ENCODE results near the gene MAPKAPK2. TPM values are rescaled to one million over a fixed set of nuclear protein-coding genes. Genes with fewer than 3 reads are reported as not detected.
A peak's percentile ranks its signal among the peaks of the same experiment; 100 is the strongest.

Gene MAPKAPK2
- total and polyA plus RNA-seq, 2 experiments from 2014 or later: 7.5 to 63.3 TPM

GRCh38 chr1:206723805-206724472 lies 39.2 kb downstream of the MAPKAPK2 start:
- WGBS, 2 experiments (ENCODE audit: low coverage in 1 of 2, low lambda C conversion rate in 2 of 2, missing lambda C conversion rate in 2 of 2): 4 to 5% methylated on average over 12 of the region's 12 CpGs
- peak; percentile 92 for DNase-seq
- TF ChIP-seq EZH2phosphoT487 (IDR thresholded peaks at IDR 0.05; ENCODE audit: insufficient read depth, low read depth): no peak
- TF ChIP-seq EZH2 (IDR thresholded peaks at IDR 0.05; ENCODE audit: insufficient read depth, poor library complexity, severe bottlenecking): no peak
- no peaks in the 10 kb centered on the region for H3K9me2 ChIP-seq (ENCODE audit: insufficient read depth)
- H3K36me3 ChIP-seq (ENCODE audit: low read depth): no peaks in the 10 kb centered on the region
- peak overlapping the region; percentile 74 for H3K4me2 ChIP-seq (ENCODE audit: unreplicated experiment)
- no peak overlapping the region for H2AFZ ChIP-seq
- H3K4me1 ChIP-seq (ENCODE audit: insufficient read depth): peaks cover 42% of the 10 kb centered on the region
- peak overlapping the region; percentile 72 for H3K9ac ChIP-seq
- H3K4me3 ChIP-seq: peak overlapping the region; percentile 37
- peak overlapping the region; percentile 94 for H3K27ac ChIP-seq
- no peaks in the 10 kb centered on the region for H3K27me3 ChIP-seq (replicated peaks; ENCODE audit: insufficient read depth)
- H3K79me2 ChIP-seq (ENCODE audit: insufficient read depth): peaks cover 98% of the 10 kb centered on the region
- in situ Hi-C loops (cut with MboI): no loop called here
- peaks cover 26% of the 10 kb centered on the region for H4K20me1 ChIP-seq (ENCODE audit: insufficient read depth)
- no peaks in the 10 kb centered on the region for H3K9me3 ChIP-seq (ENCODE audit: low read depth)
- H3F3A ChIP-seq (ENCODE audit: insufficient read depth): peaks cover 28% of the 10 kb centered on the region

GRCh38 chr1:206725109-206725963 lies 40.6 kb downstream of the MAPKAPK2 start:
- Histone ChIP-seq H3K4me2 (ENCODE audit: unreplicated experiment) (no peak overlapping the region), H3F3A (ENCODE audit: insufficient read depth) (peaks cover 28% of the 10 kb centered on the region), H2AFZ (no peak overlapping the region), H3K4me3 (no peak overlapping the region), H3K4me1 (ENCODE audit: insufficient read depth) (peaks cover 42% of the 10 kb centered on the region), H3K9me2 (ENCODE audit: insufficient read depth) (no peaks in the 10 kb centered on the region), H3K27ac (peak overlapping the region; percentile 94), H3K9me3 (ENCODE audit: low read depth) (no peaks in the 10 kb centered on the region), H4K20me1 (ENCODE audit: insufficient read depth) (peaks cover 26% of the 10 kb centered on the region), H3K27me3 (replicated peaks; ENCODE audit: insufficient read depth) (no peaks in the 10 kb centered on the region), H3K79me2 (ENCODE audit: insufficient read depth) (peaks cover 98% of the 10 kb centered on the region), H3K9ac (no peak overlapping the region), H3K36me3 (ENCODE audit: low read depth) (peaks cover 8% of the 10 kb centered on the region; the same call in 1 of the 2 replicates)
- 72% methylated on average over 9 of the region's 9 CpGs for WGBS, 2 experiments (ENCODE audit: low coverage in 1 of 2, low lambda C conversion rate in 2 of 2, missing lambda C conversion rate in 2 of 2)
- in situ Hi-C loops (cut with MboI): no loop called here
- no peak for TF ChIP-seq EZH2 (IDR thresholded peaks at IDR 0.05; ENCODE audit: insufficient read depth, poor library complexity, severe bottlenecking)
- TF ChIP-seq EZH2phosphoT487 (IDR thresholded peaks at IDR 0.05; ENCODE audit: insufficient read depth, low read depth): no peak
- peak; percentile 72 for DNase-seq

- Histone ChIP-seq H3K9me3 (ENCODE audit: low read depth) (no peaks in the 10 kb centered on the region), H3K36me3 (ENCODE audit: low read depth) (peaks cover 14% of the 10 kb centered on the region), H3F3A (ENCODE audit: insufficient read depth) (peaks cover 28% of the 10 kb centered on the region), H3K27me3 (replicated peaks; ENCODE audit: insufficient read depth) (no peaks in the 10 kb centered on the region), H4K20me1 (ENCODE audit: insufficient read depth) (peaks cover 15% of the 10 kb centered on the region; the same call in 1 of the 2 replicates), H3K9me2 (ENCODE audit: insufficient read depth) (no peaks in the 10 kb centered on the region), H3K27ac (no peak overlapping the region), H2AFZ (no peak overlapping the region), H3K4me2 (ENCODE audit: unreplicated experiment) (no peak overlapping the region), H3K4me3 (no peak overlapping the region), H3K9ac (no peak overlapping the region), H3K79me2 (ENCODE audit: insufficient read depth) (peaks cover 93% of the 10 kb centered on the region), H3K4me1 (ENCODE audit: insufficient read depth) (peaks cover 29% of the 10 kb centered on the region)
- TF ChIP-seq EZH2 (IDR thresholded peaks at IDR 0.05; ENCODE audit: insufficient read depth, poor library complexity, severe bottlenecking): no peak
- no peak for TF ChIP-seq EZH2phosphoT487 (IDR thresholded peaks at IDR 0.05; ENCODE audit: insufficient read depth, low read depth)
- no peak for DNase-seq
- in situ Hi-C loops (cut with MboI): no loop called here
- 88% methylated on average over 6 to 8 of the region's 8 CpGs for WGBS, 2 experiments (ENCODE audit: low coverage in 1 of 2, low lambda C conversion rate in 2 of 2, missing lambda C conversion rate in 2 of 2)
These were observed 43.4 kb downstream of the MAPKAPK2 start for GRCh38 chr1:206727981-206728696.

- peaks cover 88% of the 10 kb centered on the region for H3K79me2 ChIP-seq (ENCODE audit: insufficient read depth)
- DNase-seq: no peak
These were observed 43.9 kb downstream of the MAPKAPK2 start for GRCh38 chr1:206728697-206728987.

More at GRCh38 chr1:206728697-206728987, 43.9 kb downstream of the MAPKAPK2 start:
- Histone ChIP-seq H3F3A (ENCODE audit: insufficient read depth) (peaks cover 28% of the 10 kb centered on the region), H3K4me1 (ENCODE audit: insufficient read depth) (peaks cover 24% of the 10 kb centered on the region), H3K9ac (no peak overlapping the region), H2AFZ (no peak overlapping the region), H3K9me3 (ENCODE audit: low read depth) (no peaks in the 10 kb centered on the region), H3K27ac (no peak overlapping the region), H3K27me3 (replicated peaks; ENCODE audit: insufficient read depth) (no peaks in the 10 kb centered on the region), H3K4me3 (no peak overlapping the region), H3K36me3 (ENCODE audit: low read depth) (peaks cover 14% of the 10 kb centered on the region), H3K9me2 (ENCODE audit: insufficient read depth) (no peaks in the 10 kb centered on the region), H3K4me2 (ENCODE audit: unreplicated experiment) (no peak overlapping the region), H4K20me1 (ENCODE audit: insufficient read depth) (peaks cover 15% of the 10 kb centered on the region; the same call in 1 of the 2 replicates)
- in situ Hi-C loops (cut with MboI): no loop called here
- no peak for TF ChIP-seq EZH2phosphoT487 (IDR thresholded peaks at IDR 0.05; ENCODE audit: insufficient read depth, low read depth)
- TF ChIP-seq EZH2 (IDR thresholded peaks at IDR 0.05; ENCODE audit: insufficient read depth, poor library complexity, severe bottlenecking): no peak
- 93 to 98% methylated on average over 9 of the region's 9 CpGs for WGBS, 2 experiments (ENCODE audit: low coverage in 1 of 2, low lambda C conversion rate in 2 of 2, missing lambda C conversion rate in 2 of 2)

All from GM23248 (cell line).